Psoas muscle (tissue), 8 donors: ENCODE results near the gene KCNG2. TPM values are rescaled to one million over a fixed set of nuclear protein-coding genes. Genes with fewer than 3 reads are reported as not detected.

Experiments
- ATAC-seq, 4 donors: fragments of 200-7000 bp; cut with Tn5 transposase; one replicate each; pipeline ENCODE4 v1.9.1; 2020; ENCODE audit warnings: moderate library complexity in 3 of 4, mild to moderate bottlenecking in 2 of 4
- DNase-seq, 2 donors: peaks; one replicate each; pipeline ENCODE4 v3.0.0-alpha.2; 2020
- H3K27ac ChIP-seq: fragments of 200-600 bp; one replicate; pipeline ENCODE4 v1.8.0; 2022
- H3K27me3 ChIP-seq, 3 donors: fragments of 200-600 bp in 1 of 3; one replicate each; pipeline versions ENCODE4 v1.6.1 to v1.8.0; 2013 to 2022; ENCODE audit warnings: low read length in 2 of 3, mild to moderate bottlenecking in 2 of 3, moderate library complexity in 1 of 3; ENCODE audit not compliant: insufficient read depth in 3 of 3
- H3K36me3 ChIP-seq, 2 donors: fragments of 200-600 bp in 1 of 2; one replicate each; pipeline versions ENCODE4 v1.6.1 to v1.8.0; 2013 to 2022; ENCODE audit warnings: low read depth in 1 of 2, mild to moderate bottlenecking in 1 of 2, moderate library complexity in 1 of 2; ENCODE audit not compliant: insufficient read depth in 1 of 2
- H3K4me1 ChIP-seq: fragments of 200-600 bp; one replicate; pipeline ENCODE4 v1.8.0; 2022
- H3K4me3 ChIP-seq: fragments of 200-600 bp; one replicate; pipeline ENCODE4 v1.8.0; 2022; ENCODE audit warnings: mild to moderate bottlenecking
- H3K9me3 ChIP-seq: fragments of 200-600 bp; one replicate; pipeline ENCODE4 v1.8.0; 2022
- CTCF ChIP-seq: fragments of 200-600 bp; IDR thresholded peaks from one replicate; pipeline ENCODE4 v1.8.0; 2022; ENCODE audit warnings: antibody characterized with exemption
- WGBS, 3 donors: extraction: QIAGEN DNeasy Blood & Tissue Kit; methylation state at CpG; one replicate each; pipeline versions ENCODE4 v1.1.6 to v1.1.7; 2013; 5-methylcytosine and 5-hydroxymethylcytosine counted together
- intact Hi-C, 2 donors: fragments of 100-400 bp; cut with DNase I; formaldehyde crosslinking; loops; one replicate each; pipeline versions ENCODE4 v1.11.0 to v1.14.2; 2022
- polyA plus RNA-seq, 3 donors: library from polyadenylated mRNA; stranded (reverse); fragments of 200-250 nt; gene quantifications; one replicate each; pipeline ENCODE4 v1.2.3, GENCODE V29; 2013
- total RNA-seq, 4 donors: library from RNA; stranded (reverse); fragmentation: NEBNext Ultra II Directional in 2 of 4; extraction: Animal tissue kit (Norgen Biotek cat#: 25700) in 2 of 4; gene quantifications; one replicate each; pipeline versions ENCODE4 v1.2.1 to v1.2.4, GENCODE V29; 2021 to 2023
- donor health status: healthy with polysubstance abuse.
- donor health status: DM: no; HTN: no; CAD: no; lungs with moderate emphysema.
- donor health status: Bipolar disorder and iron deficiency.
- donor health status: healthy.
- donor health status: DM: yes; HTN: yes; CAD: no.
- donor health status: DM: no; HTN: no; CAD: no.
- donor health status: DM: no; HTN: no; CAD: no.
- donor health status: DM: yes; HTN: yes; CAD: no.

Gene KCNG2
- total and polyA plus RNA-seq, 7 donors: 0.04 to 0.54 (median 0.27) TPM; not detected in 2

- peaks cover 6% of the 10 kb centered on the region for H3K4me1 ChIP-seq
- H3K27ac ChIP-seq: no peak overlapping the region
- H3K9me3 ChIP-seq: no peaks in the 10 kb centered on the region
- H3K27me3 ChIP-seq: peaks cover 0 to 64% (median 21%) of the 10 kb centered on the region in 3 donors
- ATAC-seq: no peak
- no peaks in the 10 kb centered on the region for H3K36me3 ChIP-seq
- intact Hi-C loops: no loop called here
- no peak for DNase-seq
- no peak overlapping the region for H3K4me3 ChIP-seq
- WGBS, 3 donors: 32 to 39% (median 35%) methylated on average over 7 of the region's 7 CpGs
- no peak for TF ChIP-seq CTCF
Observed at GRCh38 chr18:79796016-79796415, 1.7 kb upstream of the KCNG2 start.

- WGBS, 3 donors: 26 to 33% (median 30%) methylated on average over 21 of the region's 21 CpGs
- no peak for TF ChIP-seq CTCF
Observed at GRCh38 chr18:79796531-79797405, 970 bp upstream of the KCNG2 start.

GRCh38 chr18:79798346-79798998, 734 bp downstream of the KCNG2 start:
- 1% methylated on average over 34 to 78 of the region's 78 CpGs for WGBS, 3 donors
- peak in 1 of 2 donors; percentile 48 for DNase-seq
- no peak for TF ChIP-seq CTCF
- Histone ChIP-seq H3K4me1 (peaks cover 6% of the 10 kb centered on the region), H3K4me3 (peak overlapping the region; percentile 58), H3K36me3 (no peaks in the 10 kb centered on the region), H3K9me3 (no peaks in the 10 kb centered on the region), H3K27me3 (peaks cover 0 to 50% (median 16%) of the 10 kb centered on the region in 3 donors), H3K27ac (no peak overlapping the region)
- intact Hi-C loops: no loop called here
- peak in 1 of 4 donors; percentile 22 for ATAC-seq

More at GRCh38 chr18:79796531-79797405, 970 bp upstream of the KCNG2 start:
- Histone ChIP-seq H3K4me3 (no peak overlapping the region), H3K27me3 (peaks cover 0 to 57% (median 20%) of the 10 kb centered on the region in 3 donors), H3K36me3 (no peaks in the 10 kb centered on the region), H3K4me1 (peaks cover 6% of the 10 kb centered on the region), H3K27ac (no peak overlapping the region), H3K9me3 (no peaks in the 10 kb centered on the region)
- peak in 1 of 2 donors; percentile 64 for DNase-seq
- ATAC-seq: peak in 2 of 4 donors; percentile 21 to 37
- intact Hi-C loops: no loop called here

GRCh38 chr18:79798999-79799370, 1.2 kb downstream of the KCNG2 start:
- Histone ChIP-seq H3K4me1 (peaks cover 6% of the 10 kb centered on the region), H3K4me3 (peak overlapping the region; percentile 58), H3K36me3 (no peaks in the 10 kb centered on the region), H3K9me3 (no peaks in the 10 kb centered on the region), H3K27me3 (peaks cover 0 to 50% (median 16%) of the 10 kb centered on the region in 3 donors), H3K27ac (no peak overlapping the region)
- no peak for TF ChIP-seq CTCF
- ATAC-seq (no peak), DNase-seq (no peak)
- WGBS, 3 donors: 3 to 4% (median 3%) methylated on average over 11 to 14 of the region's 14 CpGs
- intact Hi-C loops: no loop called here
